NCI-H2029 (cell line): ENCODE measurements around the gene BAG3.
"Not testable (repeated sequence)": the region's sequence is repeated elsewhere in the genome, so short reads cannot be mapped to it uniquely, and the experiment has no call there.

Experiments used
- DNase-seq: peaks from one replicate; lab custom pipeline; 2025; lab: John Stamatoyannopoulos, UW

The BAG3 gene

GRCh38 chr10:119650692-119651513, at the start of gene BAG3:
TSS of gene BAG3 (plus strand) at chr10:119651380. CDS start at chr10:119651676, 296 bp downstream.
- peak; percentile 36 for DNase-seq

GRCh38 chr10:119602241-119603095, 48.7 kb upstream of the BAG3 start:
- DNase-seq, result no peak

- DNase-seq, result no peak
Measured at GRCh38 chr10:119604468-119604867, 46.7 kb upstream of the BAG3 start.

- no peak for DNase-seq
Measured at GRCh38 chr10:119608316-119609155, 42.6 kb upstream of the BAG3 start.

- no peak for DNase-seq
Measured at GRCh38 chr10:119609516-119609915, 41.7 kb upstream of the BAG3 start.

- no peak for DNase-seq
Measured at GRCh38 chr10:119611433-119611832, 39.7 kb upstream of the BAG3 start.

GRCh38 chr10:119613741-119614140, 37.4 kb upstream of the BAG3 start:
- no peak for DNase-seq

GRCh38 chr10:119614686-119615085, 36.5 kb upstream of the BAG3 start:
- DNase-seq, result no peak

- no peak for DNase-seq
Measured at GRCh38 chr10:119616882-119617570, 34.2 kb upstream of the BAG3 start.

- DNase-seq, result no peak
Measured at GRCh38 chr10:119619215-119619614, 32.0 kb upstream of the BAG3 start.

GRCh38 chr10:119619811-119620210, 31.4 kb upstream of the BAG3 start:
- DNase-seq, result not testable (repeated sequence)

- DNase-seq, result no peak
Measured at GRCh38 chr10:119620241-119621077, 30.7 kb upstream of the BAG3 start.

- DNase-seq, result no peak
Measured at GRCh38 chr10:119621078-119621384, 30.1 kb upstream of the BAG3 start.

GRCh38 chr10:119625570-119626280, 25.5 kb upstream of the BAG3 start:
- no peak for DNase-seq

- no peak for DNase-seq
Measured at GRCh38 chr10:119630300-119630699, 20.9 kb upstream of the BAG3 start.

- DNase-seq, result no peak
Measured at GRCh38 chr10:119633538-119634218, 17.5 kb upstream of the BAG3 start.

- DNase-seq, result no peak
Measured at GRCh38 chr10:119634219-119634544, 17.0 kb upstream of the BAG3 start.

GRCh38 chr10:119637631-119638030, 13.5 kb upstream of the BAG3 start:
- DNase-seq, result no peak

- no peak for DNase-seq
Measured at GRCh38 chr10:119638982-119639381, 12.2 kb upstream of the BAG3 start.

GRCh38 chr10:119640384-119640783, 10.8 kb upstream of the BAG3 start:
- DNase-seq, result no peak
